ENCODE results near the gene YIPF6.
"Not testable (repeated sequence)": the region's sequence is repeated elsewhere in the genome, so short reads cannot be mapped to it uniquely, and the experiment has no call there.

YIPF6 gene

DNA sequence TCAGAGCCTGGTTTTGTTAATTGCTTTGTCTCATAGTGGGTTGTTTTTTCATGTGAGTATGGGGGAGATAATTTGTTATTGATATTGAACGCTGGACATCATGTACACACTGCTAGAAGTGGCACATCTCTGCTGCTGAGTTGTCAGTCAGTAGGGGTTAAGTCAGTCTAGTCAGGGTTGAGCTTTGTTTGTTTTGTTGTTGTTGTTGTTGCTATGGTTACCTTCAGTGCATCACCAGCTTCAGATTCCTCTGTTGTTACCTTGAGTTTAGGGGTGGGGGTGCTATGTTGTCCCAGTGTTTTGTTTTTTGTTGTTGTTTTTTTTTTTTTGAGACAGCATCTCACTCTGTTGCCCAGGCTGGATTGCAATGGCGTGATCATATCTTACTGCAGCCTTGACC, 9.9 kb downstream of the YIPF6 start:
- DNase-seq: no peak

DNA sequence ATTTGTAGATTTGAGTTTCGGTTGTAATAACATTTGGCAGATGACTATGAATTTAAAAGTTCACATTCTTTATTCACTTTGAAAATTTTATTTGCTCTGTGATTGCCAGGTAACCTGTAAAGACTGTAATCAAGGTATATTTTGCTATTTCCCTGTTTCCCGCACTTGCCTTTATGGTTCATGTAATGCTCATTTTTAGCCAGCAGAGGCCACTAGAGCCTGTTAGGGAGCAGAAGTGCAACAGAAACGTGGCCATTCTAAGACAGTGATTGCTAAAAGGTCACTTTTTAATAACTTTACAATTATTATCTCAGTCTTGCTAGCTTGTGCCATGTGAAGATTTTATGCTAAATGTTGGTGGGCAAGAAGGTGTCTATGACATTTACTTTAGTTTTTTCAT, 12.4 kb downstream of the YIPF6 start:
- peak in 2 of 4 experiments; percentile 0 for DNase-seq

DNA sequence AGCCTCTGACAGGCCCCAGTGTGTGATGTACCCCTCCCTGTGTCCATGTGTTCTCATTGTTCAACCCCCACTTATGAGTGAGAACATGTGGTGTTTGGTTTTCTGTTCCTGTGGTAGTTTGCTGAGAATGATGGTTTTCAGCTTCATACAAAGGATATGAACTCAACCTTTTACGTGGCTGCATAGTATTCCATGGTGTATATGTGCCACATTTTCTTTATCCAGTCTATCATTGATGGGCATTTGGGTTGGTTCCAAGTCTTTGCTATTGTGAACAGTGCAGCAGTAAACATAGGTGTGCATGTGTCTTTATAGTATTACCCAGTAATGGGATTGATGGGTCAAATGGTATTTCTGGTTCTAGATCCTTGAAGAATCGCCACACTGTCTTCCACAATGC, 25.8 kb downstream of the YIPF6 start:
- DNase-seq: not testable (repeated sequence)

DNA sequence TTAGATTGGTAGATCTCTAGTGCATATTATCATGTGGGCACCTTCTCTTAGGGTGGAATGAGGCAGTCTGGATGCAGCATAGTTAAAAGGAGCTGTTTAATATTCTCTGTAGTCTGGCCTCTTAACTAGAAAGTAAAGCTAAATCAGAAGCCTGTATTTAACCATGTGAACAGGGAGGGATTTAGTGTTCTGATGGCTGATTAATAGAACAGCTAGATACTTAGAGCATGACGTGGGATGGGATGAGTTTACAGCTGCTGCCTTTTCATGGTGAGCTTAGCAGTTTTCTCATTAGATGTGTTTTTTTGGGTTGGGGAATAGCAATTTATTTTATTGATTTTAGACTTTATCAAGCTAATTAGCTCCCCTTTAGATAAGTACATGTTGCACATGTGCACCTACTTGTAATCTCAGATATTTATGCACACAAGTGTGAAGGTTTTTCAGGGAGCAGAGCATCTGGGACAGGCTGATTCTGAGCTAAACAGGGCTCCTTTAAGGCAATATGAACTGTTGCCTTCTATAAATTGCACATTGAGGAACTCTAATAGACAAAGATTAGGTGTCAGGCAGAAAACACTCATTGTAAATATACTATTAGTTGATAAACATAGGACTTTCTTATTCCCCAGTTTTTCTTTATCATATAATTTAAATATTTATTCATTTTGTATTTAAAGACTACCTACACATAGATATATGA, 34.1 kb downstream of the YIPF6 start:
- DNase-seq: no peak

DNA sequence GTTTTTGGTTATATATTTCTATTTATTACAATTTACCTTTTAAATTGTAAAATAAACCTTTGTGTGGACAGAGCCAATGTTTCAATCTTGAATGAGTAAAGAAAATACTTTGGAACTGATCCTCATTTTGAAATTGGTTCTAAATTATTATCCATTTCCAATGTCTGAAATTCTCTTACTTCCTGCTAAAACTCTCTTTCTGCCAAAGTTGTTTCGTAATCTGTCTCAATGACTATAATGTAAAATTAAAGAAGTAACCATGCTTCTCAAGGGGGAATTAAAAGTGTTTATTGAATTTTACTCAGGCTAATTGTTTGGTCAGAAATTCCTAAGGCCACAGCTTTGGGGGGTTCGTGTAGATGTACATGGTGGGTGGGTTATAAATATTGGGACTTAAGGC, 34.8 kb downstream of the YIPF6 start:
- no peak for DNase-seq

DNA sequence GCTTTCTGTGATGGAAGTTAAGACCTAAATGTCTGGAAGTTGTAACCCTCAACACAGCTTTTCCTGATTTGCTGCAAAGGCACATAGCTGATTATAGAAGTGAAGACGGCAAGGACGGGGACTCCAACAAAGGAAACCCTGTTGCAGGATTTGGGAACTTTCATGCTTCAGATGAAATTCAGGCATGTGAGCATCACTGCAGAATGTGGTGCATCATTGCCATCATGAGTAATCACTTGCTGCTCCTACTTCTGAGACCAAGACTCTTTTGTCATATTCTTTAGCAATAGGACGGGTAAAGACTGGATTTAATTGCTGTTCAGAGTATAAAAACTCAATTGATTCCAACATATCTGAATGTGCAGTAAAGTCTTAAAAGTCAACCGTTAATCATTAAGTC, 35.8 kb downstream of the YIPF6 start:
- DNase-seq: no peak

DNA sequence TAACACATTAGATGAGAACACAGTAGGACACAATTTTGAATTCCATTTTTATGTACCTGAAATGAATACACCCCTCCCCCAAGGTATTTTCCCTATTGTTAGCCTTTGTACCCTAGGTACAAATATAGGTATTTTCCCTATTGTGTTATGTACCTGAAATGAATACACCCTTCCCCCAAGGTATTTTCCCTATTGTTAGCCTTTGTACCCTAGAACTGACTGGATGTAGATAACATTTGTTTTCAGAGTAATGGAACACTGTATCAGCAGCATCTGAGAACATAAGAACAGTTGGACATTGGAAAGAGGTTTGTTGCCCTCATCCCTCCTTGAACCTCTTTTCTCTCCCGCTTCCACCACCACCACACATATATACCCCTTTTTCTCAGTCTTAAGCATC, 37.6 kb downstream of the YIPF6 start:
- no peak for DNase-seq

DNA sequence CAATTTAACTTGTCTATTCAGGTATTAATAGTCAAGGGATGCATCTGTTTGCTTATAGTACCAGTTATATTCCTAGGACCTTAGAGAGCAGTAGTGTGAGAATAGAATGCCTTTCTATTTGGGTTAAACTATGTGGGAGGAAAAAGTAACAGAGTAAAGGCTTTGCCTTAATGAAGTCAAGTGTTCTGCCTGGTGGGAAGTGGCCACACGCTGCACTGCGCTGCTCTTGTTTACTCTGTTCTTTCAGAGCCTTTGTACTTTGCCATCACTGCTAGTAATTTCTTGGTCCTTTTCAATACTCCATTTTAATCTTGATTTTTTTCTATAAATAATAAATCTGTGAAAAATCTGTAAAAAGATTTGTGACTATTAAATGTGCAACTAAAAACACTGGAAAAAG, 38.0 kb downstream of the YIPF6 start:
- no peak for DNase-seq

DNA sequence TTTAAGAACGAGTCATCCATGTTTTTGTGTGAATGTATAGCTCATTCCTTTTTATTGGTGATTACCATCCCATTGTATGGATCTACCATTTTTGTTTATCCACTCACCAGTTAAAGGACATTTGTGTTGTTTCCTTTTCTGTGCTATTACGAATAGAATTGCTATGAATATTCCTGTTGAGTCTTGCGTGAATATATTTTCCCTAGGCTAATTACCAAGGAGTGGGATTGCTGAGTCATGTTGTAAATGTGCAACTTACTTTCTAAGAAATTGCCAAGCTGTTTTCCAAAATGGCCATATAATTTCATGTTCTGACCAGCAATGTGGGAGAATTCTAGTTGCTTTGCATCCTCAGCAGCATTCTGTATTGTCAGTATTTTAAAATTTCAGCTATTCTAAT, 51.3 kb downstream of the YIPF6 start:
- no peak for DNase-seq

DNA sequence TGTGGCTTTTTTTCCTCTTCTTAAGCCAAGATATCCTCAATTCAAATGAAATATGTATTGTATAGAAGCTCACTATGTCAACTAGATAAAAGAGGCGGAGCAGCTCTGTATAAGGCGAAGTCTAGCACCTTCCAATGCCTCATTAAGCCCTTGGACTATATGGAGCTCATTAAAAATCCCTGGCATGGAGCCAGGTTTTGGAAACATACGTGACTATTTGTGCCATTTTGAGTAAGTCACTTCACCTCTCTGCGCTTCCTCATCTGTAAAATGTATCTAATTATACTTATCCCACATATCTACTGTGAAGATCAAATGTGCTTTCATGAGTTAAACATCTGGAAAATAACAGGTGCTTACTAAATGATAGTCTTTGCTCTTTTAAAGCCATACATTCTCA, 57.2 kb downstream of the YIPF6 start:
- no peak for DNase-seq

DNA sequence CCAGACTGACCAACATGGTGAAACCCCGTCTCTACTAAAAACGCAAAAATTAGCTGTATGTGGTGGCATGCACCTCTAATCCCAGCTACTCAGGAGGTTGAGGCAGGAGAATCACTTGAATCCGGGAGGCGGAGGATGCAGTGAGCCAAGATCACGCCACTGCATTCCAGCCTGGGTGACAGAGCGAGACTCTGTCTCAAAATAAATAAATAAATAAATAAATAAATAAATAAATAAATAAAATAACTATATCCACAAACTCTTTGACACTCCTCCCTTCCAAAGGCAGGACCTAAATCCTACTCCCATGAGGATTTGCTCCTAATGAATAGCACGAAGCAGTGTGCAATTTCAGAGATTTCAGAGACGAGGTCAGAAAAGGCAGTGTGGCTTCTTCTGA, 58.3 kb downstream of the YIPF6 start:
- not testable (repeated sequence) for DNase-seq

DNA sequence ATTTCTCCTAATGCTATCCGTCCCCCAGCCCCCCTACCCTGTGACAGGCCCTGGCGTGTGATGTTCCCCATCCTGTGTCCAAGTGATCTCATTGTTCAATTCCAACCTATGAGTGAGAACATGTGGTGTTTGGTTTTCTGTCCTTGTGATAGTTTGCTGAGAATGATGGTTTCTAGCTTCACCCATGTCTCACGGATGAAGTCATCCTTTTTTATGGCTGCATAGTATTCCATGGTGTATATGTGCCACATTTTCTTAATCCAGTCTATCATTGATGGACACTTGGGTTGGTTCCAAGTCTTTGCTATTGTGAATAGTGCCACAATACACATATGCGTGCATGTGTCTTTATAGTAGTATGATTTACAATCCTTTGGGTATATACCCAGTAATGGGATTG, 61.1 kb downstream of the YIPF6 start:
- DNase-seq: not testable (repeated sequence)

DNA sequence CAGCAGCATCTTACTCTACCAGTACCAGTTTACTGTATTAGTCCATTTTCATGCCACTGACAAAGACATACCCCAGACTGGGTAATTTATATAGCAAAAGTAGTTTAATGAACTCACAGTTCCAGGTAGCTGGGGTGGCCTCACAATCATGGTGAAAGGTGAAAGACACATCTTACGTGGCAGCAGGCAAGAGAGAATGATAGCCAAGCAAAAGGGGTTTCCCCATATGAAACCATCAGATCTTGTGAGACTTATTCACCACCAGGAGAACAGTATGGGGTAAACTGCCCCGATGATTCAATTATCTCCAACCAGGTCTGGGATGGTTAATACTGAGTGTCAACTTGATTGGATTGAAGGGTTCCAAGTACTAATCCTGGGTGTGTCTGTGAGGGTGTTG, 69.3 kb downstream of the YIPF6 start:
- peak in 1 of 4 experiments; percentile 0 for DNase-seq

DNA sequence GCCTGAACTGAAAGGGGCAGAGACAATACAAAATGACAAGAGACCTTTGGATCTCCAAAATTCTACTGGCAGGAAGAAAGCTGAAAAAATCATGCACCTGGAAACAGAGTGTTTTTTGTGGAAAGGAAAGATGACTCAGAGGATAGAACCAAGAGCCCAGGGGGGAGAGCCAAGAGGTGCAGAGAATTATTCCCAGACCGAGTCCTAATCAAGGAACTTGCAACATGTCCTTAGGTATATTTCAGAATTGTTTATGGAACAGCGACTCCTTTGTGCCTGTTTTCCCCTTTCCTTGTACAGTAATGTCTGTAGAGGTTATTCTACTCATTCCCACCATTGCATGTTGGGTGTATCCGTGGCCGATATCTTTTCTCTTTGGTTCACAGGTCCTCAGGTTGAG, 71.7 kb downstream of the YIPF6 start:
- DNase-seq: no peak

DNA sequence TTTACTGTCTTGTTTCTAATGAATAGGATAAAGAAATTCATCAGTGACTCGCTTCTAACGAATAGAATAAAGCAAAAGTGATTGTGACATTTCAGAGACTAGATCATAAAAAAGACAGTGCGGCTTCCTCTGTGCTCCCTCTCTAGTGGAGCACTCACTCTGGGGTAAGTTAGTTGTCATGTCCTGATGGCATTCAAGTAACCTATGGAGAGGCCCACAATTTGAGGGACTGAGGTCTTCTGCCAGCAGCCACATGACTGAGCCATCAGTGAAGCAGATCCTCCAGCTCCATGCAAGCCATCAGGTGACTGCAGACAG, 72.4 kb downstream of the YIPF6 start:
- DNase-seq: no peak

DNA sequence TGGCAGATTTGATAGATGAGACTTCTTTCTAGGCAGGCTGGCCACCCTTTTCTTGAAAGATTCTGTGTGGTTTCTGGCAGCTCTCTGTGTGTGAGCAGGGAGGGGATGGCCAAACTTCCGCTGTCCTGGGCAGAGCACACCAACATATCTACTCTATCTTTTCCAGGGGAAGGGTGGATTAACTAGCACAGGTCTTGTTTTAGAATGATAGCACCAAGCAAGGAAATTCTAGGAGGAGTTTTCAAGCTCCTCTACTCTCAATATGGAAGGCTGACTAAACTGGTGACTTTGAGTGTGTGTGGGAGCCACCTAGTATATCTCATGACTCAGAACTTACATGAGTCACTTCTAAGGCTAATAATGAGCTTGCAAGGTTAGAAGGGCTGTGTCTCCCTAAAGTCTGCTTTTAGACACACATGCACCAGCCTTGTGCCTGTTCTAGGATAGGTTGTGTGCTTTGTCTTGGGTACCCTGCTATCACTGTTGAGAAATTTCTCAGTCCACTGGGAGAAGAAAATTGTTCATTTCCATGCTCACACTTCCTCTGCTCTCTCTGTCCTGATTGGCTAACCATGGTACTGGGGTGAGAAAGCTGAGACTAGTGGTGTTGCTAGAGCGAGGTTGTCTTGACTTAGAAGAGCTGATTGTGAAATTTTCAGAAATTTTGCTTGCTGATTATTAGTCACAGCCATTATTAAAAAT, 72.9 kb downstream of the YIPF6 start:
- DNase-seq: no peak

DNA sequence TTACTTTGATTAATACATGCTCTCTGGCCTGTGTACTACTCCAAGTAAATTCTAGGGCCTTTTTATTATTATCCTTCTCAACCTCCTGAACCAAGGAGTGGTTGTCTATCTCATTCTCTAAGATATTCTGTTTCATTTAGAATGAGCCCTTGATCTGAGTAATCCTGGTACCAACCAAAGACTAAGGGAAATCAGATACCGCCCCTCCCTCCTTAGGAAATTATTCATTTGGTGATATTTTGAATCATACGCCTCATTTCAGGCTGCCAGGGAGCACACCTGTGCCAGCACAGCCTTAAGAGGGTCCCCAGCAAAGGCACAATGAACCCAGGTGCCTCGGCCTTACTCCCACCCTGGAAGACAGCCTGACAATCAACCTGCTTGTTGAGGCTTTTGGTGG, 75.4 kb downstream of the YIPF6 start:
- DNase-seq: no peak

DNA sequence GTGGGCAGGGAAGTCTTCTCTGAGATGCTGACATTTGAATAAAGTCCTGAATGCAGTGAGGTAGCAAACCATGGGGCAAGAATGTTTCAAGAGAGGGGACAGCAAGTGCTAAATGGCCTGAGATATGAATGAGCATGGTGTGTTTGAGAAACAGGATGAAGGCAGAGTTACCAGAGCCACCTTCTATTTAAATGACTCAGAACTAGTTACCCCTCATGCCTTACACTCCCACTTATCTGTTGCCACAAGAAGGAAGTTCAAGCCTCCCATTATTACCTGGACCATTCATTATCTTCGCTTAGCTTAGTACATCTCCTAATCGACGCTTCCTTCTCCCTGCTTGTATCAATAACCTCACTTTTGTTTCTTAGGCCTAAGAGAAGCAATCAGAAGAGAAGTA, 81.0 kb downstream of the YIPF6 start:
- DNase-seq: no peak

DNA sequence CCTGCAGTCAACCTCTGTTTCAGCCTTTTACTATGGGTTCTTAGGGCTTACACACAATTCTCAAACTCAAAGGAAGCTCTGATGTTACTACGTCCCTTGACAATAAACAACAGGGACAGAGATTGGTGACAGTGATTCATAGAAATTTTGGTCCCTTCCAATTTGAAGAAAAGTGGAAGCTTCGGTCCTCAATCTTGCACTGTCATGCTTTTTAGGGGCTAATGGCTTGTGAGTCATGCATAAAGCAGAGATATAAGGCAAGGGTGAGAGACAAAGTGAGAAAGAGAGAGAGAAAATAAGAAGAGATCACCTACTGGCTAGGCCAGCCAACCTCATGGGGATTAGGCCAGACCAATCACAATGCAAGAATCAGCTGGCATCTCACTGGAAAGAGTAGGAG, 85.4 kb downstream of the YIPF6 start:
- DNase-seq: no peak
